IgD-negative memory B cell (primary cell): ENCODE measurements around the gene RAB5IF. TPM values are rescaled to one million over a fixed set of nuclear protein-coding genes. Genes with fewer than 3 reads are reported as not detected.
"Not testable (repeated sequence)": the region's sequence is repeated elsewhere in the genome, so short reads cannot be mapped to it uniquely, and the experiment has no call there.

Experiments
- H3K27ac Mint-ChIP-seq, 3 donors: one replicate each; pipeline ENCODE4 v1.8.0; 2020 to 2022; ENCODE audit warnings: mild to moderate bottlenecking in 3 of 3, mixed read lengths in 3 of 3, moderate library complexity in 1 of 3
- H3K27me3 Mint-ChIP-seq: one replicate; pipeline ENCODE4 v1.8.0; 2021; ENCODE audit warnings: mixed read lengths
- H3K36me3 Mint-ChIP-seq: one replicate; pipeline ENCODE4 v1.8.0; 2020; ENCODE audit warnings: mild to moderate bottlenecking, mixed read lengths
- H3K4me1 Mint-ChIP-seq, 3 donors: one replicate each; pipeline ENCODE4 v1.8.0; 2020 to 2022; ENCODE audit warnings: mixed read lengths in 3 of 3, mild to moderate bottlenecking in 1 of 3
- H3K4me3 Mint-ChIP-seq, 4 donors: one replicate each; pipeline ENCODE4 v1.8.0; 2020 to 2022; ENCODE audit warnings: mild to moderate bottlenecking in 4 of 4, mixed read lengths in 4 of 4, moderate library complexity in 3 of 4
- H3K9me3 Mint-ChIP-seq, 3 donors: one replicate each; pipeline ENCODE4 v1.8.0; 2020 to 2021; ENCODE audit warnings: mixed read lengths in 3 of 3, mild to moderate bottlenecking in 1 of 3
- polyA plus RNA-seq: library from polyadenylated mRNA; unstranded; fragments of 300-500 nt; fragmentation: Illumina TruSeq; gene quantifications from one replicate; pipeline ENCODE4 v1.2.3, GENCODE V29; 2021

The RAB5IF gene
- polyA plus RNA-seq, 1 donor from 2014 or later = 126 TPM

GRCh38 chr20:36606158-36607066, 833 bp downstream of the RAB5IF start:
- H3K36me3 Mint-ChIP-seq = no peaks in the 10 kb centered on the region
- peaks cover 20 to 28% (median 26%) of the 10 kb centered on the region in 3 donors for H3K4me1 Mint-ChIP-seq
- H3K27me3 Mint-ChIP-seq = no peaks in the 10 kb centered on the region
- H3K4me3 Mint-ChIP-seq = peak overlapping the region; percentile 89 to 97 (median 96)
- H3K27ac Mint-ChIP-seq = peak overlapping the region; percentile 98 to 99 (median 98)
- H3K9me3 Mint-ChIP-seq = no peaks in the 10 kb centered on the region

GRCh38 chr20:36607586-36608387, 2.2 kb downstream of the RAB5IF start:
- Mint-ChIP-seq H3K27me3 (no peaks in the 10 kb centered on the region), H3K4me3 (peak overlapping the region; percentile 9 to 89 (median 30)), H3K36me3 (no peaks in the 10 kb centered on the region), H3K27ac (peak overlapping the region; percentile 39 to 99 (median 47)), H3K4me1 (peaks cover 17 to 22% (median 21%) of the 10 kb centered on the region in 3 donors), H3K9me3 (no peaks in the 10 kb centered on the region)

- Mint-ChIP-seq H3K4me1 (peaks cover 17 to 22% (median 21%) of the 10 kb centered on the region in 3 donors), H3K4me3 (peak overlapping the region in 2 of 4 donors; percentile 12 to 89), H3K27ac (peak overlapping the region in 1 of 3 donors; percentile 14)
- not testable (repeated sequence) for H3K9me3 Mint-ChIP-seq, H3K27me3 Mint-ChIP-seq, H3K36me3 Mint-ChIP-seq
These were observed 2.8 kb downstream of the RAB5IF start for GRCh38 chr20:36608388-36608728.

GRCh38 chr20:36611625-36612024, 6.0 kb downstream of the RAB5IF start:
- no peaks in the 10 kb centered on the region for H3K9me3 Mint-ChIP-seq
- H3K27ac Mint-ChIP-seq = no peak overlapping the region
- H3K27me3 Mint-ChIP-seq = no peaks in the 10 kb centered on the region
- no peaks in the 10 kb centered on the region for H3K36me3 Mint-ChIP-seq
- peaks cover 5 to 12% (median 11%) of the 10 kb centered on the region in 3 donors for H3K4me1 Mint-ChIP-seq
- H3K4me3 Mint-ChIP-seq = peak overlapping the region in 1 of 4 donors; percentile 23

GRCh38 chr20:36613974-36614373, 8.4 kb downstream of the RAB5IF start:
- Mint-ChIP-seq H3K4me1 (peaks cover 0 to 2% (median 1%) of the 10 kb centered on the region in 3 donors), H3K27me3 (no peaks in the 10 kb centered on the region), H3K36me3 (no peaks in the 10 kb centered on the region), H3K4me3 (no peak overlapping the region), H3K27ac (no peak overlapping the region), H3K9me3 (no peaks in the 10 kb centered on the region)

GRCh38 chr20:36614781-36615557, 9.4 kb downstream of the RAB5IF start:
- Mint-ChIP-seq H3K36me3 (no peaks in the 10 kb centered on the region), H3K27me3 (no peaks in the 10 kb centered on the region), H3K27ac (peak overlapping the region in 1 of 3 donors; percentile 26)

GRCh38 chr20:36620917-36621316, 15.3 kb downstream of the RAB5IF start:
- Mint-ChIP-seq H3K9me3 (no peaks in the 10 kb centered on the region), H3K4me1 (peaks cover 0 to 4% (median 3%) of the 10 kb centered on the region in 3 donors), H3K36me3 (peaks cover 6% of the 10 kb centered on the region), H3K27ac (peak overlapping the region in 1 of 3 donors; percentile 6), H3K27me3 (no peaks in the 10 kb centered on the region), H3K4me3 (peak overlapping the region in 1 of 4 donors; percentile 75)

More at GRCh38 chr20:36614781-36615557, 9.4 kb downstream of the RAB5IF start:
- no peaks in the 10 kb centered on the region for H3K9me3 Mint-ChIP-seq
- H3K4me3 Mint-ChIP-seq = no peak overlapping the region
- H3K4me1 Mint-ChIP-seq = peaks cover 0 to 2% (median 1%) of the 10 kb centered on the region in 3 donors

- H3K9me3 Mint-ChIP-seq = no peaks in the 10 kb centered on the region
- no peaks in the 10 kb centered on the region for H3K27me3 Mint-ChIP-seq
- peaks cover 0 to 4% (median 3%) of the 10 kb centered on the region in 3 donors for H3K4me1 Mint-ChIP-seq
- H3K27ac Mint-ChIP-seq = peak overlapping the region in 1 of 3 donors; percentile 47
- H3K36me3 Mint-ChIP-seq = peaks cover 6% of the 10 kb centered on the region
- H3K4me3 Mint-ChIP-seq = no peak overlapping the region
These were observed 17.9 kb downstream of the RAB5IF start for GRCh38 chr20:36623444-36623843.

GRCh38 chr20:36624068-36624943, 18.7 kb downstream of the RAB5IF start:
- no peaks in the 10 kb centered on the region for H3K9me3 Mint-ChIP-seq
- H3K4me3 Mint-ChIP-seq = no peak overlapping the region
- peak overlapping the region in 2 of 3 donors; percentile 63 to 84 for H3K27ac Mint-ChIP-seq
- no peaks in the 10 kb centered on the region for H3K27me3 Mint-ChIP-seq
- peaks cover 0 to 4% (median 3%) of the 10 kb centered on the region in 3 donors for H3K4me1 Mint-ChIP-seq
- peaks cover 6% of the 10 kb centered on the region for H3K36me3 Mint-ChIP-seq

GRCh38 chr20:36624944-36625324, 19.4 kb downstream of the RAB5IF start:
- Mint-ChIP-seq H3K4me1 (peaks cover 4 to 8% (median 6%) of the 10 kb centered on the region in 3 donors), H3K27me3 (no peaks in the 10 kb centered on the region), H3K4me3 (no peak overlapping the region), H3K27ac (peak overlapping the region in 1 of 3 donors; percentile 62), H3K9me3 (no peaks in the 10 kb centered on the region), H3K36me3 (peaks cover 6% of the 10 kb centered on the region)

- H3K27me3 Mint-ChIP-seq = no peaks in the 10 kb centered on the region
- peaks cover 6 to 8% (median 7%) of the 10 kb centered on the region in 3 donors for H3K4me1 Mint-ChIP-seq
- no peak overlapping the region for H3K4me3 Mint-ChIP-seq
- no peaks in the 10 kb centered on the region for H3K9me3 Mint-ChIP-seq
- H3K36me3 Mint-ChIP-seq = peaks cover 2% of the 10 kb centered on the region
- H3K27ac Mint-ChIP-seq = no peak overlapping the region
These were observed 22.5 kb downstream of the RAB5IF start for GRCh38 chr20:36628076-36628475.

- H3K27me3 Mint-ChIP-seq = no peaks in the 10 kb centered on the region
- no peaks in the 10 kb centered on the region for H3K9me3 Mint-ChIP-seq
- peak overlapping the region in 2 of 4 donors; percentile 52 to 87 for H3K4me3 Mint-ChIP-seq
- H3K27ac Mint-ChIP-seq = peak overlapping the region in 2 of 3 donors; percentile 10 to 26
- H3K4me1 Mint-ChIP-seq = peaks cover 6 to 7% (median 6%) of the 10 kb centered on the region in 3 donors
- peaks cover 1% of the 10 kb centered on the region for H3K36me3 Mint-ChIP-seq
These were observed 24.4 kb downstream of the RAB5IF start for GRCh38 chr20:36629719-36630681.

- Mint-ChIP-seq H3K4me3 (no peak overlapping the region), H3K9me3 (no peaks in the 10 kb centered on the region), H3K27me3 (no peaks in the 10 kb centered on the region), H3K4me1 (peaks cover 6 to 7% (median 6%) of the 10 kb centered on the region in 3 donors), H3K27ac (no peak overlapping the region), H3K36me3 (peaks cover 1% of the 10 kb centered on the region)
These were observed 26.1 kb downstream of the RAB5IF start for GRCh38 chr20:36631646-36632045.
